Stimulated activated CD4-positive, alpha-beta T cell treated with anti-CD3 and anti-CD28 coated beads, Interleukin-12 subunit alpha, Interleukin-12 subunit beta, amount 100 ng/mL, for 48 hours (primary cell): ENCODE data around the gene CMIP.

Source experiments
- DNase-seq, 3 donors: peaks; one replicate each; pipeline ENCODE4 v3.0.0-alpha.2; 2020; ENCODE audit warnings: low read depth in 2 of 3, low spot score in 1 of 3

CMIP gene

GRCh38 chr16:81528256-81528655 lies 83.6 kb downstream of the CMIP start:
- DNase-seq, result no peak

GRCh38 chr16:81530296-81530721 lies 85.7 kb downstream of the CMIP start:
- no peak for DNase-seq

GRCh38 chr16:81530814-81531213 lies 86.2 kb downstream of the CMIP start:
- DNase-seq, result no peak

- no peak for DNase-seq
Measured at GRCh38 chr16:81531419-81531821, 86.8 kb downstream of the CMIP start.

GRCh38 chr16:81532491-81533174 lies 88.0 kb downstream of the CMIP start:
- no peak for DNase-seq

- DNase-seq, result no peak
Measured at GRCh38 chr16:81533175-81533507, 88.5 kb downstream of the CMIP start.

GRCh38 chr16:81535679-81536360 lies 91.2 kb downstream of the CMIP start:
- no peak for DNase-seq

GRCh38 chr16:81536648-81537047 lies 92.0 kb downstream of the CMIP start:
- DNase-seq, result no peak

GRCh38 chr16:81537721-81538561 lies 93.3 kb downstream of the CMIP start:
- DNase-seq, result no peak

GRCh38 chr16:81539009-81539758 lies 94.6 kb downstream of the CMIP start:
- DNase-seq, result no peak

GRCh38 chr16:81539759-81540472 lies 95.3 kb downstream of the CMIP start:
- no peak for DNase-seq

GRCh38 chr16:81541314-81541713 lies 96.7 kb downstream of the CMIP start:
- DNase-seq, result no peak

GRCh38 chr16:81542609-81543570 lies 98.3 kb downstream of the CMIP start:
- DNase-seq, result no peak

- DNase-seq, result no peak
Measured at GRCh38 chr16:81543571-81543970, 99.0 kb downstream of the CMIP start.

GRCh38 chr16:81544261-81544660 lies 99.7 kb downstream of the CMIP start:
- DNase-seq, result no peak

GRCh38 chr16:81544700-81545271 lies 100.2 kb downstream of the CMIP start:
- DNase-seq, result no peak

GRCh38 chr16:81545470-81546250 lies 101.1 kb downstream of the CMIP start:
- DNase-seq, result no peak

- DNase-seq, result no peak
Measured at GRCh38 chr16:81546781-81547180, 102.2 kb downstream of the CMIP start.
